IPS-NIHi7 (cell line): ENCODE results near the gene NOM1.

Experiments
- DNase-seq: peaks from one replicate; pipeline ENCODE4 v3.0.0; 2012; ENCODE audit warnings: mixed read lengths; ENCODE audit errors: extremely low spot score

NOM1 gene

GRCh38 chr7:157005456-157006204 lies 56.1 kb downstream of the NOM1 start:
- DNase-seq = no peak

- no peak for DNase-seq
These were observed 56.8 kb downstream of the NOM1 start for GRCh38 chr7:157006205-157006747.

GRCh38 chr7:157006829-157007469 lies 57.4 kb downstream of the NOM1 start:
- no peak for DNase-seq

GRCh38 chr7:157007470-157008066 lies 58.1 kb downstream of the NOM1 start:
- no peak for DNase-seq

- DNase-seq = no peak
These were observed 59.0 kb downstream of the NOM1 start for GRCh38 chr7:157008206-157009169.

- DNase-seq = no peak
These were observed 59.8 kb downstream of the NOM1 start for GRCh38 chr7:157009170-157009777.

GRCh38 chr7:157009778-157010587 lies 60.5 kb downstream of the NOM1 start:
- peak; percentile 10 for DNase-seq

GRCh38 chr7:157010588-157011332 lies 61.2 kb downstream of the NOM1 start, which contains the start of gene MNX1:
TSS of gene MNX1 (minus strand) at chr7:157010663. CDS start at chr7:157010350, 313 bp downstream.
- peak; percentile 94 for DNase-seq

GRCh38 chr7:157011333-157012112 lies 62.0 kb downstream of the NOM1 start:
- peak; percentile 42 for DNase-seq

- no peak for DNase-seq
These were observed 62.6 kb downstream of the NOM1 start for GRCh38 chr7:157012113-157012547.

- no peak for DNase-seq
These were observed 63.6 kb downstream of the NOM1 start for GRCh38 chr7:157013101-157013500.

- DNase-seq = peak; percentile 56
These were observed 64.4 kb downstream of the NOM1 start for GRCh38 chr7:157013602-157014549.

- peak; percentile 8 for DNase-seq
These were observed 65.4 kb downstream of the NOM1 start for GRCh38 chr7:157014635-157015555.

- no peak for DNase-seq
These were observed 66.5 kb downstream of the NOM1 start for GRCh38 chr7:157016024-157016351.

GRCh38 chr7:157016352-157017041 lies 67.0 kb downstream of the NOM1 start:
- no peak for DNase-seq

GRCh38 chr7:157017149-157017548 lies 67.6 kb downstream of the NOM1 start:
- DNase-seq = peak; percentile 9
